Stimulated activated naive CD8-positive, alpha-beta T cell treated with anti-CD3 and anti-CD28 coated beads, Interleukin-15, Interleukin-2, amounts not matched to agents 100 U/mL and 50 U/mL, for 24 hours (primary cell): ENCODE results near the gene CTLA4.
"Not testable (repeated sequence)": the region's sequence is repeated elsewhere in the genome, so short reads cannot be mapped to it uniquely, and the experiment has no call there.

ENCODE experiments used
- ATAC-seq: fragments of 150-1000 bp; cut with Tn5 transposase; one replicate; pipeline ENCODE4 v1.10.0; 2021
- DNase-seq: peaks from one replicate; pipeline ENCODE4 v3.0.0; 2021

Gene CTLA4

DNA sequence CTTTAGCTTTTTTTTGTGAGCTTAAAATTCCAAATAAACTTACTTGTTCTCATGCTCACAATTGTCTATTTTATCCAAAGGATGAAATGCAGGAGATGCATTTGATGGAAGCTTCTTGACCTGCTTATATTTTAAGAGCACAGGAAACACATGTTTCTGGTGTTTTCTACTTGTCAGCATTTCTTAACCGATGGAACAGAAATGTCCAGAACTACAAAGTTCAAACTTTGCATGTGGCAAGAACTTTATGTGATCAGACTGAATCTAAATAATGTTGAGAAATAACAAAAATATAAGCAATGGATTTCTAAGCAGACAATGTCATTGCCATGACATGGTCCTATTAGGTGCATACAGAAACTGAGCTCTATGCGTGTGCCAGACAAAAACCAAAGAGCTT is 9.9 kb upstream of the CTLA4 start:
- DNase-seq (no peak), ATAC-seq (no peak)

DNA sequence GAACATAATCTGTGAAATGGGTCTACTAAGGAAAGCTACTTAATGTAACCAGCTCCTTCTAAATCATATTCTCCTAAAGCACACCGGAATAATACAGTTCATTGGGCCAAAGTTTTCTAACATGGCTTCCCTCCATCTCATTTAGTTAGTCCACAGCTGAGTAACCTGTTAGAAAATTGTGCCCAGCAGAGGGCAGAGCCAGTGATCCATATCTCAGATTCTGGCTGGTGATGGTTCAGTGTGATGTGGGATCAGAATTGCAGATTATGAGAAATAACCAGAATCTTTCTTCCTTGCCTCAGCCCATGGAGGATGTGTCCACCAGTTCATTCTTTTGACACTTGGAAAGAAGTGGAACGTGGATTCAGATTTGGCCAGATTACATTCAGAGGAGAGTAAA is 9.4 kb upstream of the CTLA4 start:
- DNase-seq: no peak
- no peak for ATAC-seq

DNA sequence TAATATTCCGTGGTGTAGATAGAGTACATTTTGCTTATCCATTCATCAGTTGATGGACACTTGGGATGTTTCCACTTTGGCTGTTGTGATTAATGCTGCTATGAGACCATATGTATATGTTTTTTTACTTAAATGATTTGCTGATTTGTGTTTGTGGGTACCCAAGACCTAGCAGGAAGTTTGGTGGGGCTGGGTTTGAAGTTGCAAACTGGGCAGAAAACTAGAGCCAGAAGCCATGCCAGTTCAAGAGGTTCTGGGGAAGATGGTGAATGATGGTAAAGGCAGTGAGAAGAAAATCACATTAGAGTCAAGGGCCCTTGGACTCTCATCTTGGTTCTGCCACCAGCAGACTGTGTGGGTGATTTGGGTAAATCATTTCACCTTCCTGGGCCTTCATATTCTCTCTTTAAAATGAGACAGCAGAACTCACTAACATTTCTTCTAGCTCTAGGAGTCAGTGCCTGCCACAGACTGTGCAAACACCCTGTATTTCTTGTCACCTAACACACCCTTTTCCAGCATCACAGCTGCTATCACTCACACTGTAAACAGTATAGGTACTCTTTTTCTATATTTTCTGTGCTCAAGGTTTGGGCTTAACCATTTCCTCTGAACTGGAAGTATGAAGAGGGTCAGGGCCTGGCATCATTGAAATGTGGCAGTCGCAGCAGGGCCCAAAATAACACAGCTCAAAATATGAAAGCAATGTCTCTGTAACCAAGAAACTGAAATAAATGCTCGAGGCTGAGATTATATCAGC is 8.4 kb upstream of the CTLA4 start:
- no peak for ATAC-seq
- DNase-seq: no peak

- ATAC-seq (peak; percentile 91), DNase-seq (no peak)
Measured at GRCh38 chr2:203861197-203861596, 6.4 kb upstream of the CTLA4 start.

GRCh38 chr2:203861607-203862006 is 6.0 kb upstream of the CTLA4 start:
- DNase-seq: no peak
- peak; percentile 60 for ATAC-seq

- DNase-seq: peak; percentile 60
- peak; percentile 55 for ATAC-seq
Measured at GRCh38 chr2:203869223-203870042, 1.9 kb downstream of the CTLA4 start.

DNA sequence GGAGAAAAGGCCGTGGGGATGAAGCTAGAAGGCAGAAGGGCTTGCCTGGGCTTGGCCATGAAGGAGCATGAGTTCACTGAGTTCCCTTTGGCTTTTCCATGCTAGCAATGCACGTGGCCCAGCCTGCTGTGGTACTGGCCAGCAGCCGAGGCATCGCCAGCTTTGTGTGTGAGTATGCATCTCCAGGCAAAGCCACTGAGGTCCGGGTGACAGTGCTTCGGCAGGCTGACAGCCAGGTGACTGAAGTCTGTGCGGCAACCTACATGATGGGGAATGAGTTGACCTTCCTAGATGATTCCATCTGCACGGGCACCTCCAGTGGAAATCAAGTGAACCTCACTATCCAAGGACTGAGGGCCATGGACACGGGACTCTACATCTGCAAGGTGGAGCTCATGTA is 2.9 kb downstream of the CTLA4 start:
- no peak for DNase-seq
- no peak for ATAC-seq

DNA sequence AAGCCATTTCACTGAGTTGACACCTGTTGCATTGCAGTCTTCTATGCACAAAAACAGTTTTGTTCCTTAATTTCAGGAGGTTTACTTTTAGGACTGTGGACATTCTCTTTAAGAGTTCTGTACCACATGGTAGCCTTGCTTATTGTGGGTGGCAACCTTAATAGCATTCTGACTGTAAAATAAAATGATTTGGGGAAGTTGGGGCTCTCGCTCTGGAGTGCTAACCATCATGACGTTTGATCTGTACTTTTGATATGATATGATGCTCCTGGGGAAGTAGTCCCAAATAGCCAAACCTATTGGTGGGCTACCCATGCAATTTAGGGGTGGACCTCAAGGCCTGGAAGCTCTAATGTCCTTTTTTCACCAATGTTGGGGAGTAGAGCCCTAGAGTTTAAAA is 3.4 kb downstream of the CTLA4 start:
- DNase-seq: no peak
- no peak for ATAC-seq

- no peak for DNase-seq
- peak; percentile 73 for ATAC-seq
Measured at GRCh38 chr2:203871371-203871983, 3.9 kb downstream of the CTLA4 start.

- DNase-seq: no peak
Measured at GRCh38 chr2:203873461-203873860, 5.9 kb downstream of the CTLA4 start.

DNA sequence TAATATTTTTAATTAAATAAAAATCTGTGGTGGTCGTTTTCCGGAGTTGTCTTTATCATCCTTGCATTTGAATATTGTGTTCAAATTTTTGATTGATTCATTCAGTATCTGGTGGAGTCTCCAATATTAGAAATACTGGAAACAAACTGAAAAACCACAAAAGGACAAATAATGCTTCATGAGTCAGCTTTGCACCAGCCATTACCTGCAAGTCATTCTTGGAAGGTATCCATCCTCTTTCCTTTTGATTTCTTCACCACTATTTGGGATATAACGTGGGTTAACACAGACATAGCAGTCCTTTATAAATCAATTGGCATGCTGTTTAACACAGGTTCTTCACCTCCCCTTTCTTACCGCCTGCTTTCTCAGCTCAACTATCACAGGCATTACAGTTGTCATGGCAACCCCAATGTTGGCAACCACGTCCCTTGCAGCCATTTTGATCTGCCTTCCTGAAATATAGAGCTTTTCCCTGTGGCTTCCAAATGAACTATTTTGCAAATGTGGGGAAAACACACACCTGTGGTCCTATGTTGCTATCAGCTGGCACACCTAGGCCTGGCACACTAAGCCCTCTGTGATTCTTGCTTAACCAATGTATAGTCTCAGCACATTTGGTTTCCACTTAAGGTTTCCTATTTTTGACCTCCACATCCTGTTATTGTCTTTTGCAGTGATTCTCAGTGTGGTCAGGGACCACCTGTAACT is 6.5 kb downstream of the CTLA4 start:
- DNase-seq: no peak
- ATAC-seq: no peak

More at GRCh38 chr2:203873461-203873860, 5.9 kb downstream of the CTLA4 start:
- ATAC-seq: no peak

DNA sequence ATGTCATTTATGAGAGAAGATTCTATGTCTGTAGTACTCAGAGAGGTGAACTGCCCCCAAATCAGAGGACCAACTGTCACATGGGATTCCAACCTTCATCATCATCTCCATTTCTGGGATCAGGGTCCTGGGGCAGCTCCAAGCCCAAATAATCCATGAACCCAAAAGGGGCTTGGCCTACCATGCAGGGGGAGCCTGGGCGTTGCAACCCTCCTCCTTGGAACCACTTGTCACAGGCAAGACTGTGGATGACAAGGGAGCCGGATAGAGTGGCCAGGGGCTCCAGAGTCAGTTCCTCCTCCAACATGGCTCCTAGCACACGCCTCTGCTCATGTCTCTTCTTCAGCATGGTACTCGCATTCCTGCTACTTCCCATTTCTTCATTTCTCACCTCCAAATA is 7.9 kb downstream of the CTLA4 start:
- ATAC-seq: no peak
- no peak for DNase-seq

GRCh38 chr2:203876328-203876727 is 8.8 kb downstream of the CTLA4 start:
- no peak for DNase-seq
- no peak for ATAC-seq

DNA sequence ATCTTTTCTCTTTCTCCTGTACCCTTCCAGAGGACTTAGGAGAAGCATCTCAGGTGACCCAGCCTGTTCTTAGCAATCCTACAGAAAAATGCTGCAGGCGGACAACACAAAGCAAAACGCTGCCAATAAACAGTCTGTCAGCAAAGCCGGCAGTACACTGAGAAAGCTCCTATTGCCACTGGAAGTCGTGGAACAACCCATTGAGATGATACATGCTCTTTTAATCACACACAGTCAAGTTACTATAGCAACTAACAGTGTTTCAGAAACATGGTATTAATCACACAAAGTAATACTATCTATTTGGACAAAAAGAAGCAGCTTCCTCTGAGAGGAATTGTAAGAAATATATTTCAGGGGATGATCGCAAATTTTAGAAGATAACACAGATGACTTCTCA is 10.5 kb downstream of the CTLA4 start:
- ATAC-seq (peak; percentile 41), DNase-seq (no peak)

GRCh38 chr2:203880557-203881125 is 13.1 kb downstream of the CTLA4 start:
- ATAC-seq (no peak), DNase-seq (no peak)

DNA sequence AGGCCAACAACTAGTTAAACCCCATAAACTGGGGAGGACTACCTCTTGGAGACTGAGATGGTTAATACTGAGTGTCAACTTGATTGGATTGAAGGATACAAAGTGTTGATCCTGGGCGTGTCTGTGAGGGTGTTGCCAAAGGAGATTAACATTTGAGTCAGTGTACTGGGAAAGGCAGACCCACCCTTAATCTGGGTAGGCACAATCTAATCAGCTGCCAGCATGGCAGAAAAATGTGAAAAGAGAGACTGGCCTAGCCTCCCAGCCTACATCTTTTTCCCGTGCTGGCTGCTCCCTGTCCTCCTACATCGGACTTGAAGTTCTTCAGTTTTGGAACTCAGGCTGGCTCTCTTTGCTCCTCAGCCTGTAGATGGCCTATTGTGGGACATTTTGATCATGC is 13.6 kb downstream of the CTLA4 start:
- ATAC-seq, DNase-seq: not testable (repeated sequence)

- ATAC-seq (no peak), DNase-seq (no peak)
Measured at GRCh38 chr2:203882551-203882950, 15.0 kb downstream of the CTLA4 start.

DNA sequence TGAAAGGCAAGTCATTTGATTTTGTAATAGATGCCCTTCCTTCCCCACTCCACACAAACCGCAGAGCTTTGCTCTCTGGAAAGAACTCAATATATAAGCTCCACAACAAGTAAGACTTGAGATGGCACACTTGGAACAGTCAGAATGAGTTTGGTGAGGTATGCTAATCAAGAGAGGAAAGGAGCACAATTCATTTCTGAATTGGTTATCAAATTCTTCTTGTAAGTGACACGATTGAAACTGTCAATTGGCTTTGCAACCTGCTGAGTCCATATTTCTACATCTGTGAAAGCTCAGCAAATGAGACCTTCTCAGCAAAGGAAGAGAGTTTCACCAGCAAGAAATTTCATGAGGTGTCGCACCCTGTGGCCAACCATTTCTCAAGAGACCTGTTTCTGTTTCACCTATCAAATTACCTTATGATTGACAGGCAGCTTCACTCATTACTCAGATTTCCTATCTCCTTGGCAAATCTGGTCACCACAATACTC is 19.1 kb downstream of the CTLA4 start:
- ATAC-seq: peak; percentile 61
- DNase-seq: no peak

DNA sequence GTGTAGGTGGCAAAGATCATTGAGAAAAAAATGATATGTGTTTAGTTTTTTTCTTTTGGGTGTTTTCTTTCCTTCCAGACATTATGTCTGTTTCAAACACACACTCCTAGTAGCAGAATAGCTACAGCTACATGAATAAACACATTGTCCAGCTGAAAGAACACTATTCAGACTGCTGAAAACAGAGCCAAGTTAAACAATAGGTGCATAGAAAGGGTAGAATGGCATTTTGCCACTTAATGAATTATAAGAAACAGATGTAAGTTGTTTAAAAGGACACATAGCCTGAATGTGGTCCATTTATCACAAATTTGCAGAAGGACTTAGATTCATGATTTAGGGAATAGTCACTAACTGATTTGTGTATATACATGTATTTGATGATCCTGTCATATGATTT is 20.1 kb downstream of the CTLA4 start:
- no peak for DNase-seq
- ATAC-seq: no peak

DNA sequence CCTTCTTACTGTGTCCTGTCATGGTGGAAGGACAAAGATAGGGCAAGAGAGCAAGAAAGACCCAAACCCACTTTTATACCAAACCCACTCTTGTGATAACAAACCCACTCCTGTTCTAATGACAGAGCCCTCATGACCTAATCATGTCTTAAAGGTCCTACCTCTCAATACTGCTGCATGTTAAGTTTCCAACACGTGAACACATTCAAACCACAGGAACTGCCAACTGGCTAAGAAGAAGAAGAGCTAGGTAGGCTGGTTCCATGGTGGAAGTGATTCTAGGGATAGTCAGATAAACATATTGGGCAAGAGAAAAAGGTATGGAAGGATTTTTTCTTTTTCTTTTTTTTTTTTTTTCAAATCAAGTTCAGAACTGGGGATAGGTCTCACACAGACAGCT is 22.0 kb downstream of the CTLA4 start:
- no peak for ATAC-seq

DNA sequence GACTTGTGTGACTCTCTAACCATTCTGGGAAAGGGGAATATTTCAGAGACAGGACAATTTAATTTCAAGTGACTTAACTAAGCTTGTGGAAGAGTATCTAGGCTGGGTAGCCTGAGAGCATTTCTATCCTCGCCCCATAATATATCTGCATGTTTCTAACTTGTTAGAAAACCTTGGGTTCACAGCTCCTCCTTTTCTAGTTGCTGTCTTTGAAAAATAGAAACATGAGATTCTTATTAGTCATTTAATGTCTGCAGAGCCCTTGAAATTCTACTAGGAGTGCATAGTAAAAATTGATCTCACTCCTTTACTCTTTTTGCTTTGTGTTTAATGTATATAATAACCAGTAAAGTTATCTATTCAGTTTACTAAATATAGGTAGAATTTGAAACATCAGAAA is 22.4 kb downstream of the CTLA4 start:
- ATAC-seq: no peak
- DNase-seq: no peak

More for the DNA sequence above, 22.0 kb downstream of the CTLA4 start:
- DNase-seq: no peak

- DNase-seq (no peak), ATAC-seq (no peak)
Measured at GRCh38 chr2:203890733-203891132, 23.2 kb downstream of the CTLA4 start.
